ENCODE results near the gene CASTOR1.

CASTOR1 gene

DNA sequence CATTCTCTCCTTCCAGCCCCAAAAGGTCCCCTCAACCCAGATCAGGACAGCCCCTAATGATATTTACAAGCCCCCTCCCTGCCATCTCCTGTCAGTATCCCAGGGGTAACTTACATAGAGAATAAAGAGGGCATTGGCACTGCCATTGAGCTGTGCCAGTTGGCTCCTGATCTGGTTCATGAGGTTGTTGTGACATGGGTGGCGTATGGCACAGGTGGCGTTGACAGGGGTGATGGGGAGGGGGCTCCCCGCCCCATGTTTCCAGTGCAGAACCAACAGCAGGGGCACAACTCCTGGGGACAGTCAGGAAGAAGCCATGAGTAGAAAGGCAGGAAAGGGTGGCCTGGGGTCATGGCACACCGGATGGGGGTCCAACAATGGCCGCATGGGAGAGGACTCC is 44.7 kb downstream of the CASTOR1 start:
- DNase-seq (ENCODE audit: low read depth) = no peak

DNA sequence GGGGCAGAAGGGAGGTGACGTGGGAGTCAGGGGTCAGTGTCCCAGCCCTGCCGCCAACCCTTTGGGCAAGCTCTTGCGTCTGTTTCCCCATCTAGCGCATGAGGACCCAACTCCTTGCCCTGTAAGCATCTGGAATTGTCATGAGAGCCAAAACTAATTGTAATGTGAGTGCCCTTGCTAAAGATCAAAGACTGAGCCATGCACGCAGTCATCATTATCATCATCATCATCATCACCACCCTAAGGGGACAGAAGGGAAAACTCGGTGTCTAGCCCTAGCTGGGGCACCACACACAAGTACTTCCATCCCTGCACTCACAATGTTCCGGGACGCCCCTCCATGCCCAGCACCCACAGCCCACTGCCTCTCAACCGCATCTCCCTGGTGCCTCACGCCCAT is 45.2 kb downstream of the CASTOR1 start:
- DNase-seq (ENCODE audit: low read depth) = no peak

DNA sequence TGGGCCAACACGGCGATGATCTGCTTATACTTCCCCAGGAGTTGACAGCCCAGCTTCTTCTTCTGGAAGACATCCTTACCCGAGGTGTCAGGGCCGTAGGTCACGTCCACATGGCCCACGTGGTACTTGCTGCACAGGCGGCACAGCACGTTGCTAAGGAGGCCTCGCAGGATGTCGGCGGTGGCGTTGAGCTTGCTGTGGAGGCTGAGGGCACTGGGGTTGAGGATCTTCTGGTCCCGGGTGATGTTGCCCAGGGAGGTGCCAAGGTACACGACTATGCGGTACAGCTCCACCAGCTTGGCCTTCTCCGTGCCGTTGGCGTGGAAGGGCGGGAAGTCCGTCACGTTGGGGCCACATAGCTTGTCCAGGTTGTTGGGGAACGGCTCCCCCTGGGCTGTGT is 45.6 kb downstream of the CASTOR1 start:
- no peak for DNase-seq (ENCODE audit: low read depth)

DNA sequence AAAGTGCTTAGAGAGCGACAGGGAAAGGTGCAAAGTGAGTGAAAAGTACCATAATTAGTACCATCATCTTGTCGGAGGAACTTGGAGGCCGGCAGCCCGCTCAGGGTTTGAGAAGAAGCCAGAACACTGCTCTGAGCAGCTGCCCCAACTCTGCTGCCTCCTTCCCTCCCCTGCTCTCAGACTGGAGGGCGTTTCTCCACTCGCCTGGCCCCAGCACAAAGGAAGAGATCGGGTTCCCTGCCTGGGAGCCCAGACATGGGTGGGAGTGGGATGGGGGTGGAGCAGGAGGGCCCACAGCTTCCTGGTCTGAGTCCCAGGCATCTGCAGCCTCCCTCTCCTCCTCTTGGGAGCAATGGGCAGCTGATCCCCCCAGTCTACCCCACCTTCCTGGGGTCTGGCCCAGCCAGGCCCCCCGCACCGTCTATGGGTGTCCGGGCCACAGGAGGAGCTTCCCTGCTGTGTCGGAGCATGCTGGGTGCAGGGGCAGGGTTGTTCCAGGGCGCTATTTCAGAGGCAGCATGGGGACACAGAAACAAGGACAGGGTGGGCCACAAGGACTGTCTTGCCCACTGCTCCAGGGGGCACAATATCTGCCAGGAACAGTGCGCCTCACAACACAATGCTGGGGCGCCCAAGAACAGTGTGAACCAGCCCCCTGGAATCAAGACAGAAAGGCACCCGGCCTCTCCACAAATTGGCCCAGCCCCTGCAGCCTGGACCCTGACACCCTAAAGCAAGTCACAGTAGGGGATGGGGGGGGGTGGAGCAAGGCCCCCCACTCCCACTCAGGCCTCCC is 47.5 kb downstream of the CASTOR1 start:
- DNase-seq (ENCODE audit: low read depth) = no peak

GRCh38 chr22:30240541-30241417 is 48.5 kb downstream of the CASTOR1 start:
- no peak for DNase-seq (ENCODE audit: low read depth)

- DNase-seq (ENCODE audit: low read depth) = no peak
These were observed 49.6 kb downstream of the CASTOR1 start for GRCh38 chr22:30239488-30240405.

DNA sequence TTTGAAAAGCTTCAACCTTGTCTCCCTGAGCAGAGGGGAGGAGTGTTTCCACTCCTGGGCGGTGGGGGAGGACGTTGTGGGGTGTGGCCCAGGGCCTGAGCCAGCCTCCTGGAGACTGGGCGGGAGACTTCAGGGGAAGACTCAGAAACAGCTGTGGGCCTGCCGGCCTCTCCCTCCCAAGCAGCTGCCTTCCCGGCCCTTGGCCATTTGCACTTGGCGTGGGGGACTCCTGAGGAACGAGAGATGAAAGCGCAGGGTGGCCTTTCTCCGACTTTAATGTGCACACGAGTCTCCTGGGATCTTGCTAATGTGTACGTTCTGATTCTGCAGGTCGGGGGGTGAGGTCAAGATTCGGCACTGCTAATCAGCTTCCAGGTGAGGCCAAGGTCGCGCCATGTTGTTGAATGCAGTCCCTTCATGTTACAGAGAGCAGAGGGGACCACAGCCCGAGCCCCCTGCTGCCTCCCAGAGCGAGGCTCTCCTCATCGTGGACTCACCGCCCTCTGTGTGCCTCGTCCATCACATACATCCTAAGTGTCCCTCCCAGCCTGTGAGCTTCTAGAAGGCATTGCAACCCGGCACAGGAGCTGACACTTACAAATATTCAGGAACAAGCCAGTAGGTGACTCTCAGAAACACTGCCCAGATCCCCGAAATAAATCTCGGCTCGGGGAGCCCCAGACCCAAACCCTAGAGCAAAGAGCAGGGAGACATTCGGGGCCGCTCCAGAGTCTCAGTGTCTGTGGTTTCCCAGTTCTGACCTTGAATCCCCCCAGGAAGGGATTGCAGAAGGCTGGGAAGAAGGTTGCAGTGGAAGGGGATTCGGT is 50.4 kb downstream of the CASTOR1 start:
- DNase-seq (ENCODE audit: low read depth) = no peak

DNA sequence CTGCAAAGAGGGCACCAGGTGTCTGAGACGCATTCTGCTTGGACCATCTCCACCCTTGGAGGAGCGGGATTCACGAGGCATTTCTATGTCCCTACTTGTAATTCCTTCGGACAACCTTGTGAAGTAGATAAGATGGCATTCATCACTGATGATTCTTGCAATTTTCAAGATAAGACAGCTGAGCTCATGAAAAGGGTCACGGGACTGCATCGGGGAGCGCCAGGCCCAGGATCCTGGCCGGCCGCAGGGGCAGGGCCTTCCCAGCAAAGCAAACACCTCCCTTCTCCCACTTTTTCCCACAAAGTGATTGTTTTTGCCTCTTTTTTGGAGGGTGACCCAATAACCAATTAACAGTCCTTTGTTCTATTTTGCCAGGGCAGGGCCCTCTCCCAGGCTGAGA is 51.2 kb downstream of the CASTOR1 start:
- DNase-seq (ENCODE audit: low read depth) = no peak

- no peak for DNase-seq (ENCODE audit: low read depth)
These were observed 52.4 kb downstream of the CASTOR1 start for GRCh38 chr22:30236875-30237274.

DNA sequence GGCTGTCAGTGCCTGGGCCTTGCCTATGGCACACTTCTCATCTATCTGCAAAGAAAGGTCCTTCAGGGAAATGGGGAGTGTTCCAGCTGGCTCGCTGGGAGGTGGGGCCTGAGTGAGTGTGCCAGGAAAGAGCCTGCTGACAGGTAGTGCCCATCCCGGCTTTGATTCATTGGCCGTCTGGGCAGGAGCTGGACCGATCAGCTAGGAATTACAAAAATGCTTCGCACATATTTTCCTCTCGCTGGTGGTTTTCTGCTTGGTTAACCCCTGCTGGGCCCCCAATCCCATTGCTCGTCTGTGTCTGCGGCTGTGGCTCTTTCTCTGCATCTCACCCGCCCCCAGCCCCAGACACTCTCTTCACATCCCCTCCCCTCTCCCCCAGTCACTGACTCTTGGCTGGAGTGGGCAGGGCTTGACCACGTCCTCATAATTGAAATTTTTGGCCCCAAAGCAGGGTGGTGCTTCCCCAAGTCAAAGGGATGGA is 53.6 kb downstream of the CASTOR1 start:
- DNase-seq (ENCODE audit: low read depth) = no peak

All from stimulated activated CD8-positive, alpha-beta memory T cell treated with anti-CD3 and anti-CD28 coated beads, Interleukin-12 subunit alpha, Interleukin-12 subunit beta, amount 100 ng/mL, for 1 hour (primary cell).